Measurements from ENCODE around the gene CDC42BPB.

DNA sequence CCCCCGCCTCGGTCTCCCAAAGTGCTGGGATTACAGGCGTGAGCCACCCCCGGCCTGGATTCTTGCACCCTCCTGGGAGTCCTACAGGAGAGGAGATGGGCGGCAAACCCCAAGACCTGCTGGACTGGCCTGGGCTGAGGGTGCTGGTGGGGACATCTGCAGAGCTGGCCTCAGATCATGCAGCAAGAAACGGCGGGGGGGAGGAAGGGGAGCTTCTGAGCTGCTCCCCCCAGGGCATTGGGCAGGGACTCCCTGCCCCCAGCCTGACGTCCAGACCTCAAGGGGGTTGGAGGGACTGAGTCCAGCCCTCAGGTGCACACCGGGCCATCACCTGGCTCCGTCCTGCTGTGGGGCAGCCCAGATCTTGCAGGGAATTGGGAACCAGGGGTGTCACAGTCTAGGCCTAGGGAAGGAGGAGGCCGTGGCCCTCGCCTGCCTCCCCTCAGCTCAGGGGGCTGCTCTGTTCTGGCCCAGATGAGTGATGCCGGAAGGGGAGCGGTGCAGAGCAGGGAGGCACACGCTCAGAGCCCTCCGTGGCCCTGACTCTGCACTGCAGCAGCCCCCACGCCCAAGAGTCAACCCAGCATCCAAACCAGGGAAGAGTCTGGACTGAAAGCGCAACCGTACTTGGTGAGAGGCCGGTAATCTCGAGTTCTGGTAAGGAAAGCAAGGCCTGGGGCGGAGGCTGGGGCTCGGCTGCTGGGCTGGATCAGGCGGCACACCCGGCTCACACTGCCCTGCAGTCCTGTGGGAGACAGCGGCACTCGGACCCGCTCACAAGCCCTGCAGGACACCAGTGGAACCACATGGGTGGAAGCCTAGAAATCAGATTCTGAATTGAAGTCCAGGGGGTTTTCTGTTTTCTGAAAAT is 143.8 kb downstream of the CDC42BPB start:
- TF ChIP-seq, protein P1, sequence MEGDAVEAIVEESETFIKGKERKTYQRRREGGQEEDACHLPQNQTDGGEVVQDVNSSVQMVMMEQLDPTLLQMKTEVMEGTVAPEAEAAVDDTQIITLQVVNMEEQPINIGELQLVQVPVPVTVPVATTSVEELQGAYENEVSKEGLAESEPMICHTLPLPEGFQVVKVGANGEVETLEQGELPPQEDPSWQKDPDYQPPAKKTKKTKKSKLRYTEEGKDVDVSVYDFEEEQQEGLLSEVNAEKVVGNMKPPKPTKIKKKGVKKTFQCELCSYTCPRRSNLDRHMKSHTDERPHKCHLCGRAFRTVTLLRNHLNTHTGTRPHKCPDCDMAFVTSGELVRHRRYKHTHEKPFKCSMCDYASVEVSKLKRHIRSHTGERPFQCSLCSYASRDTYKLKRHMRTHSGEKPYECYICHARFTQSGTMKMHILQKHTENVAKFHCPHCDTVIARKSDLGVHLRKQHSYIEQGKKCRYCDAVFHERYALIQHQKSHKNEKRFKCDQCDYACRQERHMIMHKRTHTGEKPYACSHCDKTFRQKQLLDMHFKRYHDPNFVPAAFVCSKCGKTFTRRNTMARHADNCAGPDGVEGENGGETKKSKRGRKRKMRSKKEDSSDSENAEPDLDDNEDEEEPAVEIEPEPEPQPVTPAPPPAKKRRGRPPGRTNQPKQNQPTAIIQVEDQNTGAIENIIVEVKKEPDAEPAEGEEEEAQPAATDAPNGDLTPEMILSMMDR (optimal IDR thresholded peaks at IDR 0.05 in 1 of 3, IDR thresholded peaks at IDR 0.05 in 1 of 3, conservative IDR thresholded peaks at IDR 0.05 in 1 of 3; ENCODE audit: extremely low read depth in 1 of 3, insufficient read depth in 2 of 3, low read length in 3 of 3), result peak in 1 of 3 experiments; percentile 16
- TF ChIP-seq EZH2 (IDR thresholded peaks at IDR 0.05; ENCODE audit: low read length), result no peak
